GM21717 (cell line): ENCODE results near the gene RSRC1.
"Not testable (repeated sequence)": the region's sequence is repeated elsewhere in the genome, so short reads cannot be mapped to it uniquely, and the experiment has no call there.

Experiments
- ATAC-seq: cut with Tn5 transposase; IDR thresholded peaks from one replicate; pipeline ENCODE4 v1.9.1; 2021; ENCODE audit warnings: mild to moderate bottlenecking, moderate library complexity; ENCODE audit not compliant: unreplicated experiment

The RSRC1 gene

DNA sequence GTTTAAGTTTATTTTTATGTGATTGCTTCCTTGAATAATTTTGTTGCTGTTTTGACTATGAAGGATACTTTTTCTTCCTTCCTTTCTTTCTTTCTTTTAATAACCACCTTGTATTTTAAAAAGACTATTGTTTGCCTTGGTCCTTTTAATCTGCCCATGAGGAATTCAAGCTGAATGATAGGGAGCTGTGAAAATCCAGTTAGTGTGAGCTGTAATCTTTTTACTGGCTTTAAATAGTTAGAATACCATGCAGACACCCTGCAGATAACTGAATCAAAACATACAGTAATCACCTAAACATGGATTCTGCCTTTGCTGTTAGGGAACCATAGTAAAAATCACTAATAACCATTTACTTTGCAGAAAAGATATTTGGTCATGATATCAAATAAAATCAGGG is 110.7 kb downstream of the RSRC1 start:
- ATAC-seq = no peak

DNA sequence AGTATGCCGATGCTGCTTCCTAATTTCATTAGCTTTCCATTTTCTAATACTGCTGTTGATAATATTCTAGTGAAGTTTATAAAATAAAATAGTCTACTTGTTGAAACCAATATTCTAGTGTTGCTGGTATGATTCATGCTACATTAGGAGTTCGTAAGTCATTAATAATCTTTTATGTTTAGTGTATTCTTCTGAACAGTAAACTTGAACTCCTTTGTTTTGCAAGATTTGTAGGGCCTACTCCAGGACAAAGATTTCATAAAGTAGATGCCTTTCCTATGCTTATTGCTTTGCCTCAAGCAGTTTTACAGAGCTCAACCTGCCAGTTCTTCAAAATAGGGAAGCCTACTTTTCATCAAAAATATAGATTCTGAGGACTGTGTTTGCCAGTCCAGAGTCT is 111.5 kb downstream of the RSRC1 start:
- ATAC-seq = no peak

- no peak for ATAC-seq
Measured at GRCh38 chr3:158226429-158226828, 116.5 kb downstream of the RSRC1 start.

- not testable (repeated sequence) for ATAC-seq
Measured at GRCh38 chr3:158228942-158229341, 119.1 kb downstream of the RSRC1 start.

DNA sequence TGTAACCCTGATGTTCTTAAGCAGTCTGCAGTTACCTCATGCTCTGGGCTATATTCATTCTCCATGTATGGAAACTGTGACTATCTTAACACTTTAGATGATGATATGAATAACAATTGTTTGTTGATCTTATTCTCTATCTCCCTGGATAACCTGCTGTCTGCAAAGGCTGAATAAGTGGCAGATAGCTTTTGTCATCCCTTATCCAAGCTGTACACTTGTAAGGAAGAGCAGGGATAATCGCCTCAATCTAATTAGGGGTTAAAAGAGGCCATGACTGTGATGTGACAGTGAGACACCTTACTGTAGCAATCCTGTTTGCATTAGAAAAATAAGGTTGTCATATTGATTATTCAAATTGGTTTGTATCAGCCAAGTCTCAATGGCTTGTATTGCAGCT is 123.9 kb downstream of the RSRC1 start:
- ATAC-seq = no peak

GRCh38 chr3:158244274-158244673 is 134.4 kb downstream of the RSRC1 start:
- ATAC-seq = no peak

DNA sequence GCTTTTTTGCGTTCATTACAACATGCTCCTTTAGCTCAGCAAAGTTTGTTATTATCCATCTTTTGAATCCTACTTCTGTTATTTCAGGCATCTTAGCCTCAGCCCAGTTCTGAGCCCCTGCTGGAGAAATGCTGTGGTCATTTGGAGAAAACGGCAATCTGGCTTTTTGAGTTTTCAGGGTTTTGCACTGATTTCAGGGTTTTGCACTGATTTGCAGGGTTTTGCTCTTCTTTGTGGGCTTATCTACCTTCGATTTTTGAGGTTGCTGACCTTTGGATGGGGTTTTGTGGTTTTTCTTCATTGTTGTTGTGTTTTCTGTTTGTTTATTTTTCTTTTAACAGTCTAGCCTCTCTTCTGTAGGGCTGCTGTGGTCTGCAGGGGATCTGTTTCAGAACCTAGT is 137.4 kb downstream of the RSRC1 start:
- ATAC-seq = no peak

DNA sequence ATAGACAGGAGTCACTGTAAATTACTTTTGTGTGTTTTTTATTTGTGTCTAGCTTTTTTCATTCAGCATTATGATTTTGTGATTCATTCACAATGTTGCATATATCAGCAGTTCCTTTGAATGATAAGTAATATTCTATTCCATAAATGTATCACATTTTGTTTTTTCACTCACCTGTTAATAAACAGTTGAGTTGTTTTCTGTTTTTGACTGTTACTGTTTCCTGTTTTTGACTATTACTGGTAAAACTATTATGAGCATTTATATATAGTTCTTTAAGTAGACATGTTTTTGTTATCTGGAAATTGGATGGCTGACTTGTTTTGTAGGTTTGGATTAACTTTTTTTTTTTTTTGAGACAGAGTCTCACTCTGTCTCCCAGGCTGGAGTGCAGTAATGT is 138.4 kb downstream of the RSRC1 start:
- ATAC-seq = no peak

GRCh38 chr3:158249183-158249582 is 139.3 kb downstream of the RSRC1 start:
- ATAC-seq = peak; percentile 85

DNA sequence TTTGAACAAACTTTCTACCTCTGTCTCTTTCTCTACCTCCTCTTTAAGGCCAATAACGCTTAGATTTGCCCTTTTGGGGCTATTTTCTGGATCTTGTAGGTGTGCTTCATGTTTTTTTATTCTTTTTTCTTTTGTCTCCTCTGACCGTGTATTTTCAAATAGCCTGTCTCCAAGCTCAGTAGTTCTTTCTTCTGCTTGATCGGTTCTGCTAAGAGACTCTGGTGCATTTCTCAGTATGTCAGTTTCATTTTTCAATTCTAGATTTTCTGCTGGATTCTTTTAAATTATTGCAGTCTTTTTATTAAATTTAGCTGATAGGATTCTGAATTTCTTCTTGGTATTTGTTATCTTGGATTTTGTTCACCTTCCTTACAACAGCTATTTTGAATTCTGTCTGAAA is 148.7 kb downstream of the RSRC1 start:
- no peak for ATAC-seq

GRCh38 chr3:158260392-158260791 is 150.5 kb downstream of the RSRC1 start:
- no peak for ATAC-seq

DNA sequence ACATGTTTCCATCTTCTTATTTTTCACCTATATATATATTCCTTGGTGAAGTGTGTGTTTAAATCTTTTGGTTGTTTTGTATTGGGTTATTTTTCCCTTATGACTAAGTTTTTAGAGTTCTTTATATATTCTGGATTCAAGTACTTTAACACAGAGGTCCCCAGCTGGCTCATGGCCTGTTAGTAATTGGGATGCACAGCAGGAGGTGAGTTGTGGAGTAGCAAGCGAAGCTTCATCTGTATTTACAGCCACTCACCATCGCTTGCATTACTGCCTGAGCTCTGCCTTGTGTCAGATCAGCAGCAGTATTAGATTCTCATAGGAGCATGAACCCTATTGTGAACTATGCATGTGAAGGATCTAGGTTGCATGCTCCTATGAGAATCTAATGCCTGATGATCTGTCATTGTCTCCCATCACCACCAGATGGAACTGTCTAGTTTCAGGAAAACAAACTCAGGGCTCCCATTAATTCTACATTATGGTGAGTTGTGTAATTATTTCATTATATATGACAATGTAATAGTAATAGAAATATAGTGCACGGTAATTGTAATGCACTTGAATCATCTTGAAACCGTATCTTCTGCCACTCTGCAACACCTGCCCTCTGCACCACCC is 151.6 kb downstream of the RSRC1 start:
- no peak for ATAC-seq

GRCh38 chr3:158264894-158265293 is 155.0 kb downstream of the RSRC1 start:
- ATAC-seq = no peak

GRCh38 chr3:158267015-158267414 is 157.1 kb downstream of the RSRC1 start:
- ATAC-seq = no peak

DNA sequence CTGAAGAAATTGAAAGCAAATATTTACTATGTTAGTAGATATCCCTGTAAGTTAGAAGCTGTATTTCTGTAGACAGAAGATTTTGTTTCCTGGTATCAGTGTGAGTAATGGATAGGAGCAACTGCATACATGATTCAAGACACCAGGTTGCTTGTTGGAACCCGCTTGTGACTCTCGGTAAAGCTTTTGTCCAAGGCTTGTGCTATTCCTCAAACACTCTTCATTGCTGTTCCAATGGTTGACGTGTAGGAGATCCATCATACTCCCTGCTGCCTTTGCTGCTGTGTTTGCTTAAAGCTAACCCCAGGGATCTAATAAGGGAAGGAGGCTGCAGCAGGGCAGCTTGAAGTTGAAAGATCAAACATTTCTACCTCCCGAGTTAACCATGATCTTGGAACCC is 160.1 kb downstream of the RSRC1 start:
- no peak for ATAC-seq

DNA sequence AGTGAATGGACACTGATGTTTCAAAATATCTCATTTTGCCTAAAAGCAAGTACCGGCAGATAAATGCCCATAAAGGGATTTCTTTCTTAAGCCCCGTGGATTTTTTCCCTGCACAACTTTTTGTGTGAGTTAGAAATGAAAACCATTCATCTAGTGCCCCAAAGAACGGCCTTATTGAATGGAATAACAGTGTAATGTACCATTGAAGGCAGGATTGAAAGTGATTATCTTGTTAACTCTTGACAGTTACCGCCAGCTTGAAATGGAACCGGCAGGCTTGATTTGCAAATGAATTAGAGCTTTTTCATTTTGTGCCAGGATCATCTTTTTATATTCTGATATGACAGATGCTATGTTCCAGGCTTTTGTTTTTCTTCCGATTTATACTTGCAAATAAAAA is 162.2 kb downstream of the RSRC1 start:
- no peak for ATAC-seq

- ATAC-seq = no peak
Measured at GRCh38 chr3:158273656-158274055, 163.8 kb downstream of the RSRC1 start.

GRCh38 chr3:158278187-158278586 is 168.3 kb downstream of the RSRC1 start:
- ATAC-seq = no peak

GRCh38 chr3:158279609-158280008 is 169.7 kb downstream of the RSRC1 start:
- ATAC-seq = no peak

DNA sequence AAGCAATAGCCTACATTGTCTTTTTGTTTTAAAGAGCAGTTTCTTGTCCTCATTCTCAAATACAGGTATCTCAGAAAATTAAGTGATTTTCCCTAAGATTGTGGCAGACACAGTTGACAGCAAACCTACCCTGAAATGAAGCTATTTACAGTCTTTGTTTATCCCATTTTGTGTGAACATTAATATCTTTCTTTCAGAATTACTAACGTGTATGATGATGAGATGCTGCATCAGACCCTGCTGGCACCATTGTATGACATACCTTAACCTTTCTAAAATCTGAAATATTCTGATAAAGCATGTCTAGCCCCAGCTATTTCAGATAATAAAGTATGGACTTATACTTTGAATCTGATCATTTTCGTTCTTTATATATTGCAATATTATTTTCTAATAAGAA is 185.9 kb downstream of the RSRC1 start:
- ATAC-seq = no peak

DNA sequence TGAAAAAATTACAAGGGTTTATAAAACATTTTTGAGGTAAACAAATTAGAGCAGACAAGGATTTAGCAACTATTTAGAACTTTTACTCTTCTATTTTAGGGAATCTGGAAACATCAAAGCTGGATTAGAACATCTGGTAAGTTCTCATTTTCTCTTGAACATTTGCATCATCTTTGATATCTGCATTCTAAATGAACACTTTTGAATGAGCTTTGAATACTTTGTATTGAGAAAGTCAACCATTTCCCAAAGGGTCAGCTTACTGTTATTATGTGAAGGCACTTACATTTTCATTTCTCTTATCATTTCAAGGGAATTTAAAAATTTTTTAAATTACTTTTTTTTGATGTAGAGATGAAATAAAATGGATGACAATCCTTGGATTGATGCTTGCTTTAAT is 188.1 kb downstream of the RSRC1 start:
- no peak for ATAC-seq

DNA sequence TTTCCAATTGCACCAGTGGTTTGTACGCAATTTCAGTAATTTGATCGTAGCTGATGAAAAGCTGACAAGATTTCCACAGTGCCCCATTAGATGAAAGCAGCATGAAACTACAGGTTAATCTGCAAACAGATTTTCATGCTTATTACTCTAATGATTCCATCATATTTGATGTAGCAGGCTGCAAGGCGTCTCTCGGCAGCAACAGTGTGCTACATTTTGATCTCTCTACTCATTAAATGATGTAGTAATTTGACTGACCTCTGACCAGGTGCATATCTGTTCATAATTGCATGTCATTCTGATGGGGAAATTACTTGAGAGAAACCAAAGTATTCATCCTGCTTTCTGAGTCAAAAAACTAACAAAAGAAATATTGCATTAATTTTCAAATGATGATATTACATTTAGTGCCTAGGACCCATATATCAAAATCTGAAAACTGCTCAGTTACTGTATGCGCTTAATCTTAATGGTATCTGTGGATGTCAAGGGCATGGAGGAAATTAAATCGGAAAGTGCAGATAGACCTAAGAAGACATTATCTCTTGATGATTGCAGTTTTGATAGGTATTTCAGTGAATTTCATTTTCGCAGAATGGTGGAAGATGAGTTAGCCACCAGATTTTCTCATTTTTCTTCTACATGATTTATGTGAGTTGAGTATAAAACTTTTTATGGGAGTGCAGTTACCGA is 198.5 kb downstream of the RSRC1 start:
- ATAC-seq = no peak
